Lower leg skin (tissue), 3 donors: ENCODE measurements around the gene COL24A1.
"Not testable (repeated sequence)": the region's sequence is repeated elsewhere in the genome, so short reads cannot be mapped to it uniquely, and the experiment has no call there.

Experiments
- POLR2A ChIP-seq, 2 donors: fragments of 450-650 bp; IDR thresholded peaks; one replicate each; pipeline ENCODE4 v1.6.1; 2016 to 2017; ENCODE audit warnings: antibody characterized with exemption in 2 of 2, mild to moderate bottlenecking in 1 of 2, moderate library complexity in 1 of 2
- TF ChIP-seq, protein P1 (sequence below), 3 donors: fragments of 450-650 bp; IDR thresholded peaks; one replicate each; pipeline ENCODE4 v1.5.1; 2016; ENCODE audit warnings: antibody characterized with exemption in 3 of 3, mild to moderate bottlenecking in 3 of 3, moderate library complexity in 2 of 3

DNA sequence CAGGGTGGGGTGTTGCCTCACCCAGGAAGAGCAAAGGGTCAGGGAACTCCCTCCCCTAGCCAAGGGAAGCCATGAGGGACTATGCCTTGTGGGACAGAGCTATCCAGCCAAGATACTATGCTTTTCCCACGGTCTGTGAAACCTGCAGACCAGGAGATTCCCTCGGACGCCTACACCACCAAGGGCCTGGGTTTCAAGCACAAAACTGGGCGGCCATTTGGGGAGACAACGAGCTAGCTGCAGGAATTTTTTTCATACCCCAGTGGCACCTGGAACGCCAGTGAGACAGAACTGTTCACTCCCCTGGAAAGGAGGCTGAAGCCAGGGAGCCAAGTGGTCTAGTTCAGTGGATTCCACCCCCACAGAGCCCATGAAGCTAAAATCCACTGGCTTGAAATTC is 84.7 kb downstream of the COL24A1 start:
- not testable (repeated sequence) for TF ChIP-seq POLR2A (IDR thresholded peaks at IDR 0.05)
- TF ChIP-seq, protein P1, sequence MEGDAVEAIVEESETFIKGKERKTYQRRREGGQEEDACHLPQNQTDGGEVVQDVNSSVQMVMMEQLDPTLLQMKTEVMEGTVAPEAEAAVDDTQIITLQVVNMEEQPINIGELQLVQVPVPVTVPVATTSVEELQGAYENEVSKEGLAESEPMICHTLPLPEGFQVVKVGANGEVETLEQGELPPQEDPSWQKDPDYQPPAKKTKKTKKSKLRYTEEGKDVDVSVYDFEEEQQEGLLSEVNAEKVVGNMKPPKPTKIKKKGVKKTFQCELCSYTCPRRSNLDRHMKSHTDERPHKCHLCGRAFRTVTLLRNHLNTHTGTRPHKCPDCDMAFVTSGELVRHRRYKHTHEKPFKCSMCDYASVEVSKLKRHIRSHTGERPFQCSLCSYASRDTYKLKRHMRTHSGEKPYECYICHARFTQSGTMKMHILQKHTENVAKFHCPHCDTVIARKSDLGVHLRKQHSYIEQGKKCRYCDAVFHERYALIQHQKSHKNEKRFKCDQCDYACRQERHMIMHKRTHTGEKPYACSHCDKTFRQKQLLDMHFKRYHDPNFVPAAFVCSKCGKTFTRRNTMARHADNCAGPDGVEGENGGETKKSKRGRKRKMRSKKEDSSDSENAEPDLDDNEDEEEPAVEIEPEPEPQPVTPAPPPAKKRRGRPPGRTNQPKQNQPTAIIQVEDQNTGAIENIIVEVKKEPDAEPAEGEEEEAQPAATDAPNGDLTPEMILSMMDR (IDR thresholded peaks at IDR 0.05), result not testable (repeated sequence)
